GM12892 (cell line): ENCODE data around the gene ADARB2.

Experiments
- POLR2A ChIP-seq: IDR thresholded peaks from 2 replicates; pipeline ENCODE4 v1.6.1; 2011; ENCODE audit warnings: low read depth, low read length, control low read depth
- POLR2AphosphoS5 ChIP-seq: IDR thresholded peaks from 2 replicates; pipeline ENCODE4 v1.6.1; 2011; ENCODE audit warnings: low read depth, low read length, control low read depth
- TAF1 ChIP-seq: IDR thresholded peaks from 2 replicates; pipeline ENCODE4 v1.6.1; 2011; ENCODE audit warnings: low read depth, mild to moderate bottlenecking, control low read depth, low read length, borderline replicate concordance

DNA sequence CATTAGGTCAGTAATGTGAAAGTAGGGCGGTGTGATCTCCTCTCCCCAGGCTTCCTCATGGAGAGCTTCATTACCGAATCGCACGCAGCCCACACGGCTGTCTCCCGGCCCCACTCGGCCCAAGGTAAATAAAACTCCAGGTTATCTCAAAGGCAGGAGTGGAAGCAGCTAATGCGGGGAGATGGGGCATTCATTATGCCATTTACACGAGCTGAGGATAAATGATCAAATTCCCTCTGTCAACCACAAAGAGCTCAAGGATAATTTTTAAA is 93.5 kb downstream of the ADARB2 start:
- TF ChIP-seq POLR2AphosphoS5 (no peak), POLR2A (no peak), TAF1 (no peak)
